Upper lobe of right lung (tissue), 1 donor: ENCODE measurements around the gene UBE2QL1. TPM values are rescaled to one million over a fixed set of nuclear protein-coding genes. Genes with fewer than 3 reads are reported as not detected.

Experiments
- ATAC-seq: fragments of 200-7000 bp; cut with Tn5 transposase; one replicate; pipeline ENCODE4 v1.9.1; 2020; ENCODE audit warnings: mild to moderate bottlenecking, moderate library complexity
- DNase-seq: peaks from one replicate; pipeline ENCODE4 v3.0.0-alpha.2; 2020
- H3K27ac ChIP-seq: fragments of 200-600 bp; one replicate; pipeline ENCODE4 v1.8.0; 2022
- H3K27me3 ChIP-seq: fragments of 200-600 bp; one replicate; pipeline ENCODE4 v1.8.0; 2022; ENCODE audit warnings: mild to moderate bottlenecking
- H3K36me3 ChIP-seq: fragments of 200-600 bp; one replicate; pipeline ENCODE4 v1.8.0; 2022
- H3K4me1 ChIP-seq: fragments of 200-600 bp; one replicate; pipeline ENCODE4 v1.8.0; 2022
- H3K4me3 ChIP-seq: fragments of 200-600 bp; one replicate; pipeline ENCODE4 v1.8.0; 2022; ENCODE audit warnings: mild to moderate bottlenecking
- H3K9me3 ChIP-seq: fragments of 200-600 bp; one replicate; pipeline ENCODE4 v1.8.0; 2022
- CTCF ChIP-seq: fragments of 200-600 bp; IDR thresholded peaks from one replicate; pipeline ENCODE4 v1.8.0; 2022; ENCODE audit warnings: antibody characterized with exemption
- intact Hi-C: fragments of 100-400 bp; cut with DNase I; formaldehyde crosslinking; loops from one replicate; pipeline ENCODE4 v1.11.0; 2022
- total RNA-seq: library from RNA; stranded (reverse); fragmentation: NEBNext Ultra II Directional; extraction: Animal tissue kit (Norgen Biotek cat#: 25700); gene quantifications from one replicate; pipeline ENCODE4 v1.2.1, GENCODE V29; 2021
- donor health status: DM: no; HTN: yes; CAD: no; lungs with severe emphysema.

The UBE2QL1 gene
- total RNA-seq, 1 donor from 2014 or later, result not detected

- Histone ChIP-seq H3K27me3 (peaks cover 5% of the 10 kb centered on the region), H3K27ac (no peak overlapping the region), H3K36me3 (no peaks in the 10 kb centered on the region), H3K4me1 (no peaks in the 10 kb centered on the region), H3K9me3 (no peaks in the 10 kb centered on the region), H3K4me3 (no peak overlapping the region)
- intact Hi-C loops, result no loop called here
- TF ChIP-seq CTCF, result no peak
- DNase-seq (no peak), ATAC-seq (no peak)
Observed at GRCh38 chr5:6404129-6404528, 44.5 kb upstream of the UBE2QL1 start.

- no peaks in the 10 kb centered on the region for H3K4me1 ChIP-seq
- no peak for TF ChIP-seq CTCF
- intact Hi-C loops, result no loop called here
Observed at GRCh38 chr5:6405591-6405990, 43.1 kb upstream of the UBE2QL1 start.

GRCh38 chr5:6407558-6408259 lies 41.0 kb upstream of the UBE2QL1 start:
- TF ChIP-seq CTCF, result no peak
- Histone ChIP-seq H3K9me3 (no peaks in the 10 kb centered on the region), H3K36me3 (no peaks in the 10 kb centered on the region), H3K4me1 (no peaks in the 10 kb centered on the region), H3K27me3 (peaks cover 5% of the 10 kb centered on the region), H3K4me3 (no peak overlapping the region), H3K27ac (no peak overlapping the region)
- intact Hi-C loops, result no loop called here
- DNase-seq (no peak), ATAC-seq (no peak)

More at GRCh38 chr5:6405591-6405990, 43.1 kb upstream of the UBE2QL1 start:
- no peak overlapping the region for H3K4me3 ChIP-seq
- ATAC-seq, result no peak
- no peaks in the 10 kb centered on the region for H3K9me3 ChIP-seq
- peaks cover 5% of the 10 kb centered on the region for H3K27me3 ChIP-seq
- H3K27ac ChIP-seq, result no peak overlapping the region
- no peaks in the 10 kb centered on the region for H3K36me3 ChIP-seq
- DNase-seq, result no peak

GRCh38 chr5:6408260-6408596 lies 40.4 kb upstream of the UBE2QL1 start:
- H3K4me1 ChIP-seq, result no peaks in the 10 kb centered on the region
- peaks cover 5% of the 10 kb centered on the region for H3K27me3 ChIP-seq
- no peak overlapping the region for H3K27ac ChIP-seq
- DNase-seq (no peak), ATAC-seq (no peak)
- H3K4me3 ChIP-seq, result no peak overlapping the region
- no peak for TF ChIP-seq CTCF
- H3K9me3 ChIP-seq, result no peaks in the 10 kb centered on the region
- no peaks in the 10 kb centered on the region for H3K36me3 ChIP-seq
- intact Hi-C loops, result no loop called here

- no peaks in the 10 kb centered on the region for H3K9me3 ChIP-seq
- intact Hi-C loops, result no loop called here
- DNase-seq, result no peak
- peaks cover 5% of the 10 kb centered on the region for H3K27me3 ChIP-seq
- H3K36me3 ChIP-seq, result no peaks in the 10 kb centered on the region
- H3K4me1 ChIP-seq, result no peaks in the 10 kb centered on the region
- ATAC-seq, result no peak
- no peak for TF ChIP-seq CTCF
- H3K4me3 ChIP-seq, result no peak overlapping the region
- H3K27ac ChIP-seq, result no peak overlapping the region
Observed at GRCh38 chr5:6408627-6409446, 39.8 kb upstream of the UBE2QL1 start.
